Activated T-cell treated with anti-CD3 and anti-CD28 coated beads for 48 hours (primary cell): Measurements from ENCODE around the gene SERTAD3.
A peak's percentile ranks its signal among the peaks of the same experiment; 100 is the strongest.
"Not testable (repeated sequence)": the region's sequence is repeated elsewhere in the genome, so short reads cannot be mapped to it uniquely, and the experiment has no call there.

Experiments
- DNase-seq: peaks from one replicate; pipeline ENCODE4 v3.0.0-alpha.2; 2020; ENCODE audit warnings: low read depth

Gene SERTAD3

GRCh38 chr19:40408598-40408925 is 35.6 kb downstream of the SERTAD3 start:
- DNase-seq = not testable (repeated sequence)

GRCh38 chr19:40407714-40408597 is 36.2 kb downstream of the SERTAD3 start:
- DNase-seq = no peak

GRCh38 chr19:40403262-40403984 is 40.7 kb downstream of the SERTAD3 start:
- peak; percentile 78 for DNase-seq

- DNase-seq = no peak
Measured at GRCh38 chr19:40400559-40400958, 43.6 kb downstream of the SERTAD3 start.

GRCh38 chr19:40398417-40399131 is 45.6 kb downstream of the SERTAD3 start:
- peak; percentile 59 for DNase-seq

- no peak for DNase-seq
Measured at GRCh38 chr19:40397568-40397906, 46.6 kb downstream of the SERTAD3 start.

GRCh38 chr19:40396886-40397567 is 47.1 kb downstream of the SERTAD3 start:
- no peak for DNase-seq

- no peak for DNase-seq
Measured at GRCh38 chr19:40395956-40396355, 48.2 kb downstream of the SERTAD3 start.

GRCh38 chr19:40394816-40395210 is 49.3 kb downstream of the SERTAD3 start:
- no peak for DNase-seq

GRCh38 chr19:40393894-40394815 is 50.0 kb downstream of the SERTAD3 start:
- no peak for DNase-seq

GRCh38 chr19:40392894-40393517 is 51.1 kb downstream of the SERTAD3 start:
- DNase-seq = no peak

GRCh38 chr19:40392123-40392522 is 52.0 kb downstream of the SERTAD3 start:
- no peak for DNase-seq
